Stimulated activated CD4-positive, alpha-beta T cell treated with anti-CD3 and anti-CD28 coated beads, Interleukin-2, amount 100 ng/mL, for 48 hours (primary cell): ENCODE results near the gene BAAT.

Source experiments
- DNase-seq, 2 donors: peaks; one replicate each; pipeline ENCODE4 v3.0.0-alpha.2; 2020

Gene BAAT

GRCh38 chr9:101398068-101398929 is 13.5 kb upstream of the BAAT start, which contains the start of the genes MRPL50 and ZNF189:
Gene MRPL50, minus strand, starts transcription at chr9:101398618. Its CDS starts 26 bp downstream, at chr9:101398592.
Gene ZNF189, plus strand, starts transcription at chr9:101398851. Its CDS starts 306 bp downstream, at chr9:101399157.
- DNase-seq = peak; percentile 84 to 88

- DNase-seq = no peak
These were observed 12.9 kb upstream of the BAAT start for GRCh38 chr9:101397746-101398067.

GRCh38 chr9:101394687-101395086 is 9.9 kb upstream of the BAAT start:
- DNase-seq = no peak

- no peak for DNase-seq
These were observed 8.3 kb upstream of the BAAT start for GRCh38 chr9:101393135-101393534.

GRCh38 chr9:101388507-101388993 is 3.7 kb upstream of the BAAT start:
- no peak for DNase-seq

GRCh38 chr9:101387871-101388506 is 3.2 kb upstream of the BAAT start:
- DNase-seq = no peak

- DNase-seq = no peak
These were observed 1.4 kb downstream of the BAAT start for GRCh38 chr9:101383361-101383760.

GRCh38 chr9:101381833-101382342 is 2.9 kb downstream of the BAAT start:
- no peak for DNase-seq

GRCh38 chr9:101381118-101381517 is 3.7 kb downstream of the BAAT start:
- no peak for DNase-seq

- no peak for DNase-seq
These were observed 4.5 kb downstream of the BAAT start for GRCh38 chr9:101380295-101380694.

GRCh38 chr9:101376111-101376848 is 8.5 kb downstream of the BAAT start:
- no peak for DNase-seq

GRCh38 chr9:101375546-101375945 is 9.3 kb downstream of the BAAT start:
- DNase-seq = no peak

GRCh38 chr9:101372327-101373118 is 12.3 kb downstream of the BAAT start:
- no peak for DNase-seq

- no peak for DNase-seq
These were observed 13.0 kb downstream of the BAAT start for GRCh38 chr9:101371813-101372212.

GRCh38 chr9:101369884-101370531 is 14.8 kb downstream of the BAAT start:
- no peak for DNase-seq

GRCh38 chr9:101369286-101369685 is 15.5 kb downstream of the BAAT start:
- DNase-seq = no peak

GRCh38 chr9:101367323-101367722 is 17.5 kb downstream of the BAAT start:
- no peak for DNase-seq

- DNase-seq = no peak
These were observed 18.6 kb downstream of the BAAT start for GRCh38 chr9:101366038-101366756.

GRCh38 chr9:101365181-101365580 is 19.6 kb downstream of the BAAT start:
- no peak for DNase-seq

GRCh38 chr9:101362450-101362849 is 22.4 kb downstream of the BAAT start:
- no peak for DNase-seq

GRCh38 chr9:101360647-101361046 is 24.2 kb downstream of the BAAT start:
- no peak for DNase-seq
